Keratinocyte (primary cell): ENCODE data around the gene METRNL.

Experiments used
- CTCF ChIP-seq, 3 experiments: IDR thresholded peaks in 1 of 3; conservative IDR thresholded peaks in 1 of 3; optimal IDR thresholded peaks in 1 of 3; 2 replicates in 2 of 3; 3 replicates in 1 of 3; pipeline versions ENCODE3 to v1.5.1; 2011; ENCODE audit warnings: low read length in 3 of 3, mild to moderate bottlenecking in 3 of 3, moderate library complexity in 2 of 3, control low read depth in 1 of 3, inconsistent platforms in 1 of 3; ENCODE audit not compliant: insufficient read depth in 2 of 3; ENCODE audit errors: extremely low read depth in 1 of 3
- EZH2 ChIP-seq: IDR thresholded peaks from one replicate; pipeline ENCODE4 v1.6.1; 2012; ENCODE audit warnings: inconsistent platforms, mild to moderate bottlenecking, low read length, moderate library complexity

GRCh38 chr17:83034525-83034924 lies 44.9 kb upstream of the METRNL start:
- TF ChIP-seq CTCF (optimal IDR thresholded peaks at IDR 0.05 in 1 of 3, IDR thresholded peaks at IDR 0.05 in 1 of 3, conservative IDR thresholded peaks at IDR 0.05 in 1 of 3; ENCODE audit: extremely low read depth in 1 of 3, insufficient read depth in 2 of 3, low read length in 3 of 3) = no peak
- TF ChIP-seq EZH2 = no peak
